ENCODE measurements around the gene LYSMD3.

GRCh38 chr5:90545511-90545910 lies 16.1 kb upstream of the LYSMD3 start:
- TF ChIP-seq, protein P1, sequence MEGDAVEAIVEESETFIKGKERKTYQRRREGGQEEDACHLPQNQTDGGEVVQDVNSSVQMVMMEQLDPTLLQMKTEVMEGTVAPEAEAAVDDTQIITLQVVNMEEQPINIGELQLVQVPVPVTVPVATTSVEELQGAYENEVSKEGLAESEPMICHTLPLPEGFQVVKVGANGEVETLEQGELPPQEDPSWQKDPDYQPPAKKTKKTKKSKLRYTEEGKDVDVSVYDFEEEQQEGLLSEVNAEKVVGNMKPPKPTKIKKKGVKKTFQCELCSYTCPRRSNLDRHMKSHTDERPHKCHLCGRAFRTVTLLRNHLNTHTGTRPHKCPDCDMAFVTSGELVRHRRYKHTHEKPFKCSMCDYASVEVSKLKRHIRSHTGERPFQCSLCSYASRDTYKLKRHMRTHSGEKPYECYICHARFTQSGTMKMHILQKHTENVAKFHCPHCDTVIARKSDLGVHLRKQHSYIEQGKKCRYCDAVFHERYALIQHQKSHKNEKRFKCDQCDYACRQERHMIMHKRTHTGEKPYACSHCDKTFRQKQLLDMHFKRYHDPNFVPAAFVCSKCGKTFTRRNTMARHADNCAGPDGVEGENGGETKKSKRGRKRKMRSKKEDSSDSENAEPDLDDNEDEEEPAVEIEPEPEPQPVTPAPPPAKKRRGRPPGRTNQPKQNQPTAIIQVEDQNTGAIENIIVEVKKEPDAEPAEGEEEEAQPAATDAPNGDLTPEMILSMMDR (IDR thresholded peaks at IDR 0.05) = no peak
- TF ChIP-seq EP300 (IDR thresholded peaks at IDR 0.05) (no peak), POLR2A (IDR thresholded peaks at IDR 0.05; ENCODE audit: low read depth) (no peak), POLR2AphosphoS5 (IDR thresholded peaks at IDR 0.05) (no peak)
